NT2/D1 (cell line): ENCODE results near the gene USP7.

Experiments
- DNase-seq: peaks from one replicate; pipeline ENCODE4 v3.0.0-alpha.2; 2011; ENCODE audit warnings: low read depth, low spot score
- H3K27me3 ChIP-seq: 2 replicates; pipeline ENCODE4 v1.6.0; 2011; ENCODE audit warnings: mild to moderate bottlenecking; ENCODE audit not compliant: insufficient read length, insufficient read depth
- H3K36me3 ChIP-seq: 2 replicates; pipeline ENCODE4 v1.6.1; 2011; ENCODE audit warnings: mild to moderate bottlenecking, low read length, mixed read lengths; ENCODE audit not compliant: insufficient read depth, insufficient read length
- H3K4me1 ChIP-seq: 2 replicates; pipeline ENCODE4 v1.5.1; 2011; ENCODE audit not compliant: insufficient read depth, insufficient read length
- H3K4me3 ChIP-seq: 2 replicates; pipeline ENCODE4 v1.5.1; 2011; ENCODE audit warnings: low read depth; ENCODE audit not compliant: insufficient read length
- H3K9ac ChIP-seq: 2 replicates; pipeline ENCODE4 v1.6.0; 2011; ENCODE audit warnings: low read depth; ENCODE audit not compliant: insufficient read length
- H3K9me3 ChIP-seq: 2 replicates; pipeline ENCODE4 v1.5.1; 2011; ENCODE audit warnings: mild to moderate bottlenecking, low read length; ENCODE audit not compliant: insufficient read depth
- SUZ12 ChIP-seq: IDR thresholded peaks from 2 replicates; pipeline ENCODE4 v1.6.1; 2011; ENCODE audit not compliant: insufficient read length, insufficient read depth; ENCODE audit errors: extremely low read depth
- YY1 ChIP-seq: IDR thresholded peaks from 2 replicates; pipeline ENCODE4 v1.6.1; 2011; ENCODE audit not compliant: insufficient read length, insufficient read depth
- ZNF274 ChIP-seq: IDR thresholded peaks from 2 replicates; pipeline ENCODE4 v1.6.1; 2011; ENCODE audit warnings: mild to moderate bottlenecking, low read depth, low read length

Gene USP7

GRCh38 chr16:9003763-9004162 is 40.1 kb upstream of the USP7 start:
- no peaks in the 10 kb centered on the region for H3K36me3 ChIP-seq
- TF ChIP-seq YY1: no peak
- no peak for TF ChIP-seq ZNF274
- TF ChIP-seq SUZ12: no peak
- no peaks in the 10 kb centered on the region for H3K9me3 ChIP-seq
- no peak overlapping the region for H3K9ac ChIP-seq
- H3K27me3 ChIP-seq: no peaks in the 10 kb centered on the region
- H3K4me1 ChIP-seq: peaks cover 8% of the 10 kb centered on the region
- no peak overlapping the region for H3K4me3 ChIP-seq
- DNase-seq: no peak

- Histone ChIP-seq H3K36me3 (no peaks in the 10 kb centered on the region), H3K4me3 (no peak overlapping the region), H3K27me3 (no peaks in the 10 kb centered on the region), H3K9me3 (no peaks in the 10 kb centered on the region), H3K9ac (no peak overlapping the region), H3K4me1 (peaks cover 5% of the 10 kb centered on the region)
- TF ChIP-seq SUZ12: no peak
- no peak for TF ChIP-seq ZNF274
- no peak for TF ChIP-seq YY1
- no peak for DNase-seq
Measured at GRCh38 chr16:9003322-9003721, 39.6 kb upstream of the USP7 start.

GRCh38 chr16:9002042-9002441 is 38.3 kb upstream of the USP7 start:
- TF ChIP-seq SUZ12 (no peak), ZNF274 (no peak), YY1 (no peak)
- Histone ChIP-seq H3K4me3 (no peak overlapping the region), H3K9me3 (0 out of 2 replicates have a peak, but pooled peaks cover 1% of the 10 kb centered on the region), H3K9ac (no peak overlapping the region), H3K4me1 (no peaks in the 10 kb centered on the region), H3K27me3 (no peaks in the 10 kb centered on the region), H3K36me3 (no peaks in the 10 kb centered on the region)
- no peak for DNase-seq

GRCh38 chr16:9000664-9001063 is 37.0 kb upstream of the USP7 start:
- no peaks in the 10 kb centered on the region for H3K4me1 ChIP-seq
- TF ChIP-seq SUZ12: no peak
- TF ChIP-seq ZNF274: no peak
- no peak for TF ChIP-seq YY1

GRCh38 chr16:8999800-9000199 is 36.1 kb upstream of the USP7 start:
- Histone ChIP-seq H3K27me3 (no peaks in the 10 kb centered on the region), H3K4me1 (no peaks in the 10 kb centered on the region), H3K4me3 (no peak overlapping the region), H3K9me3 (0 out of 2 replicates have a peak, but pooled peaks cover 5% of the 10 kb centered on the region), H3K9ac (no peak overlapping the region), H3K36me3 (no peaks in the 10 kb centered on the region)
- TF ChIP-seq SUZ12 (no peak), ZNF274 (no peak), YY1 (no peak)
- no peak for DNase-seq

More at GRCh38 chr16:9000664-9001063, 37.0 kb upstream of the USP7 start:
- Histone ChIP-seq H3K4me3 (no peak overlapping the region), H3K9ac (no peak overlapping the region), H3K27me3 (no peaks in the 10 kb centered on the region), H3K36me3 (no peaks in the 10 kb centered on the region), H3K9me3 (0 out of 2 replicates have a peak, but pooled peaks cover 5% of the 10 kb centered on the region)
- no peak for DNase-seq

GRCh38 chr16:8998108-8998507 is 34.4 kb upstream of the USP7 start:
- DNase-seq: no peak
- TF ChIP-seq YY1: no peak

GRCh38 chr16:8996891-8997290 is 33.2 kb upstream of the USP7 start:
- TF ChIP-seq YY1 (no peak), ZNF274 (no peak), SUZ12 (no peak)
- no peak for DNase-seq
- Histone ChIP-seq H3K9ac (no peak overlapping the region), H3K4me1 (no peaks in the 10 kb centered on the region), H3K9me3 (0 out of 2 replicates have a peak, but pooled peaks cover 5% of the 10 kb centered on the region), H3K4me3 (no peak overlapping the region), H3K27me3 (no peaks in the 10 kb centered on the region), H3K36me3 (no peaks in the 10 kb centered on the region)

More at GRCh38 chr16:8998108-8998507, 34.4 kb upstream of the USP7 start:
- Histone ChIP-seq H3K9me3 (0 out of 2 replicates have a peak, but pooled peaks cover 5% of the 10 kb centered on the region), H3K27me3 (no peaks in the 10 kb centered on the region), H3K9ac (no peak overlapping the region), H3K4me3 (no peak overlapping the region), H3K36me3 (no peaks in the 10 kb centered on the region), H3K4me1 (no peaks in the 10 kb centered on the region)

GRCh38 chr16:8990445-8990844 is 26.7 kb upstream of the USP7 start:
- DNase-seq: no peak
- no peaks in the 10 kb centered on the region for H3K36me3 ChIP-seq
- TF ChIP-seq ZNF274 (no peak), YY1 (no peak)
- H3K4me3 ChIP-seq: no peak overlapping the region
- no peaks in the 10 kb centered on the region for H3K9me3 ChIP-seq
- peaks cover 4% of the 10 kb centered on the region for H3K4me1 ChIP-seq
- peaks cover 5% of the 10 kb centered on the region for H3K27me3 ChIP-seq
- H3K9ac ChIP-seq: no peak overlapping the region
